K562 (cell line): ENCODE data around the gene SACM1L.

Experiments used
- BCOR ChIP-seq: fragments of 450-650 bp; IDR thresholded peaks from 2 replicates; pipeline ENCODE4 v1.6.1; 2016
- CEBPB ChIP-seq: fragments of 450-650 bp; IDR thresholded peaks from 2 replicates; pipeline ENCODE4 v1.6.1; 2016; ENCODE audit warnings: missing genetic modification characterization, missing compliant biosample characterization
- ETV1 ChIP-seq: fragments of 450-650 bp; conservative IDR thresholded peaks from 2 replicates; pipeline ENCODE4 v1.6.1; 2016; ENCODE audit warnings: missing genetic modification characterization, control low read depth, low read depth, missing compliant biosample characterization
- EZH2 ChIP-seq: IDR thresholded peaks from 2 replicates; pipeline ENCODE4 v1.6.1; 2012; ENCODE audit warnings: low read depth, mild to moderate bottlenecking, inconsistent platforms, low read length, borderline replicate concordance
- GATAD2A ChIP-seq: fragments of 450-650 bp; IDR thresholded peaks from 2 replicates; pipeline ENCODE4 v1.6.1; 2017
- GTF2E2 ChIP-seq: fragments of 200-800 bp; sonication (Bioruptor generic); IDR thresholded peaks from 2 replicates; pipeline ENCODE4 v1.6.1; 2016; ENCODE audit warnings: missing genetic modification characterization, missing compliant biosample characterization
- NR2C1 ChIP-seq, 2 experiments: fragments of 450-650 bp; IDR thresholded peaks; 2 replicates each; pipeline ENCODE4 v1.6.1; 2017; ENCODE audit warnings: mild to moderate bottlenecking in 2 of 2, antibody characterized with exemption in 1 of 2, inconsistent platforms in 1 of 2, missing compliant biosample characterization in 1 of 2, missing genetic modification characterization in 1 of 2
- ZNF140 ChIP-seq: fragments of 250-450 bp; sonication (Bioruptor Pico); IDR thresholded peaks from 2 replicates; pipeline ENCODE4 v1.8.0; 2021; ENCODE audit warnings: moderate library complexity, mild to moderate bottlenecking, inconsistent platforms
- TF ChIP-seq, protein P1 (sequence below), 2 experiments: fragments of 200-800 bp in 1 of 2; sonication (Bioruptor generic) in 1 of 2; sonication (generic) in 1 of 2; formaldehyde crosslinking in 1 of 2; IDR thresholded peaks in 1 of 2; conservative IDR thresholded peaks in 1 of 2; 2 replicates each; pipeline versions ENCODE4 v1.5.0 to v1.6.1; 2016 to 2020; ENCODE audit warnings: missing compliant biosample characterization in 1 of 2, missing genetic modification characterization in 1 of 2, missing genetic modification reagents in 1 of 2
- TF ChIP-seq, protein P2 (sequence below): fragments of 250-450 bp; sonication (Bioruptor Pico); IDR thresholded peaks from 2 replicates; pipeline ENCODE4 v1.4.0; 2020
- TF ChIP-seq, protein P3 (sequence below): fragments of 450-650 bp; IDR thresholded peaks from 2 replicates; pipeline ENCODE4 v1.6.1; 2016; ENCODE audit warnings: borderline replicate concordance
- TF ChIP-seq, protein P4 (sequence below): fragments of 250-450 bp; sonication (Bioruptor Pico); IDR thresholded peaks from 2 replicates; pipeline ENCODE4 v1.9.0; 2021; ENCODE audit warnings: mild to moderate bottlenecking
- TF ChIP-seq, protein P5 (sequence below): IDR thresholded peaks from 2 replicates; pipeline ENCODE4 v1.6.1; 2016; ENCODE audit warnings: missing genetic modification characterization, missing compliant biosample characterization

DNA sequence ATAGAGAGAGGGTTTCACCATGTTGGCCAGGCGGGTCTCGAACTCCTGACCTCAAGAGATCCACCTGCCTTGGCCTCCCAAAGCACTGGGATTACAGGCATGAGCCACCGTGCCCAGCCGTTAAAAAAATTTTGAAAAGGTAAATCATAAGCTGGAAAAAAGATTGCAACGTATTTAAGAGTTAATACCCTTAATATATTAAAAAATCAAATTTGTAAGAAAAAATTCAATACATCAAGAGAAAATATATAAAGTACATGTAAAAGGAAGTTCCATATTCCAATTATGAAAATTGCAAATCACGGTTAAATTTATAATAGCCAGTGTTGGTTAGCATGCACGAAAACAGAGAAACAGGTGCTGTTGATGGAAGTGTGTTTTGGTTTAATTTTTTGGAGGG is 2.3 kb upstream of the SACM1L start:
- TF ChIP-seq, protein P1, sequence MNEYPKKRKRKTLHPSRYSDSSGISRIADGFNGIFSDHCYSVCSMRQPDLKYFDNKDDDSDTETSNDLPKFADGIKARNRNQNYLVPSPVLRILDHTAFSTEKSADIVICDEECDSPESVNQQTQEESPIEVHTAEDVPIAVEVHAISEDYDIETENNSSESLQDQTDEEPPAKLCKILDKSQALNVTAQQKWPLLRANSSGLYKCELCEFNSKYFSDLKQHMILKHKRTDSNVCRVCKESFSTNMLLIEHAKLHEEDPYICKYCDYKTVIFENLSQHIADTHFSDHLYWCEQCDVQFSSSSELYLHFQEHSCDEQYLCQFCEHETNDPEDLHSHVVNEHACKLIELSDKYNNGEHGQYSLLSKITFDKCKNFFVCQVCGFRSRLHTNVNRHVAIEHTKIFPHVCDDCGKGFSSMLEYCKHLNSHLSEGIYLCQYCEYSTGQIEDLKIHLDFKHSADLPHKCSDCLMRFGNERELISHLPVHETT (CRISPR knock-in tag; conservative IDR thresholded peaks at IDR 0.05 in 1 of 2, IDR thresholded peaks at IDR 0.05 in 1 of 2) = no peak
- TF ChIP-seq, protein P2, sequence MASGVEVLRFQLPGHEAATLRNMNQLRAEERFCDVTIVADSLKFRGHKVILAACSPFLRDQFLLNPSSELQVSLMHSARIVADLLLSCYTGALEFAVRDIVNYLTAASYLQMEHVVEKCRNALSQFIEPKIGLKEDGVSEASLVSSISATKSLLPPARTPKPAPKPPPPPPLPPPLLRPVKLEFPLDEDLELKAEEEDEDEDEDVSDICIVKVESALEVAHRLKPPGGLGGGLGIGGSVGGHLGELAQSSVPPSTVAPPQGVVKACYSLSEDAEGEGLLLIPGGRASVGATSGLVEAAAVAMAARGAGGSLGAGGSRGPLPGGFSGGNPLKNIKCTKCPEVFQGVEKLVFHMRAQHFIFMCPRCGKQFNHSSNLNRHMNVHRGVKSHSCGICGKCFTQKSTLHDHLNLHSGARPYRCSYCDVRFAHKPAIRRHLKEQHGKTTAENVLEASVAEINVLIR (CRISPR knock-in tag) = no peak
- TF ChIP-seq EZH2 (no peak), GATAD2A (no peak), GTF2E2 (tag) (no peak), CEBPB (tag) (no peak), ETV1 (tag) (no peak), ZNF140 (no peak), NR2C1 (IDR thresholded peaks at IDR 0.05) (no peak), NR2C1 (tag; IDR thresholded peaks at IDR 0.05) (no peak), BCOR (no peak)
- TF ChIP-seq, protein P3, sequence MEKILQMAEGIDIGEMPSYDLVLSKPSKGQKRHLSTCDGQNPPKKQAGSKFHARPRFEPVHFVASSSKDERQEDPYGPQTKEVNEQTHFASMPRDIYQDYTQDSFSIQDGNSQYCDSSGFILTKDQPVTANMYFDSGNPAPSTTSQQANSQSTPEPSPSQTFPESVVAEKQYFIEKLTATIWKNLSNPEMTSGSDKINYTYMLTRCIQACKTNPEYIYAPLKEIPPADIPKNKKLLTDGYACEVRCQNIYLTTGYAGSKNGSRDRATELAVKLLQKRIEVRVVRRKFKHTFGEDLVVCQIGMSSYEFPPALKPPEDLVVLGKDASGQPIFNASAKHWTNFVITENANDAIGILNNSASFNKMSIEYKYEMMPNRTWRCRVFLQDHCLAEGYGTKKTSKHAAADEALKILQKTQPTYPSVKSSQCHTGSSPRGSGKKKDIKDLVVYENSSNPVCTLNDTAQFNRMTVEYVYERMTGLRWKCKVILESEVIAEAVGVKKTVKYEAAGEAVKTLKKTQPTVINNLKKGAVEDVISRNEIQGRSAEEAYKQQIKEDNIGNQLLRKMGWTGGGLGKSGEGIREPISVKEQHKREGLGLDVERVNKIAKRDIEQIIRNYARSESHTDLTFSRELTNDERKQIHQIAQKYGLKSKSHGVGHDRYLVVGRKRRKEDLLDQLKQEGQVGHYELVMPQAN = no peak
- TF ChIP-seq, protein P4, sequence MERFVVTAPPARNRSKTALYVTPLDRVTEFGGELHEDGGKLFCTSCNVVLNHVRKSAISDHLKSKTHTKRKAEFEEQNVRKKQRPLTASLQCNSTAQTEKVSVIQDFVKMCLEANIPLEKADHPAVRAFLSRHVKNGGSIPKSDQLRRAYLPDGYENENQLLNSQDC (CRISPR knock-in tag) = no peak
- TF ChIP-seq, protein P5, sequence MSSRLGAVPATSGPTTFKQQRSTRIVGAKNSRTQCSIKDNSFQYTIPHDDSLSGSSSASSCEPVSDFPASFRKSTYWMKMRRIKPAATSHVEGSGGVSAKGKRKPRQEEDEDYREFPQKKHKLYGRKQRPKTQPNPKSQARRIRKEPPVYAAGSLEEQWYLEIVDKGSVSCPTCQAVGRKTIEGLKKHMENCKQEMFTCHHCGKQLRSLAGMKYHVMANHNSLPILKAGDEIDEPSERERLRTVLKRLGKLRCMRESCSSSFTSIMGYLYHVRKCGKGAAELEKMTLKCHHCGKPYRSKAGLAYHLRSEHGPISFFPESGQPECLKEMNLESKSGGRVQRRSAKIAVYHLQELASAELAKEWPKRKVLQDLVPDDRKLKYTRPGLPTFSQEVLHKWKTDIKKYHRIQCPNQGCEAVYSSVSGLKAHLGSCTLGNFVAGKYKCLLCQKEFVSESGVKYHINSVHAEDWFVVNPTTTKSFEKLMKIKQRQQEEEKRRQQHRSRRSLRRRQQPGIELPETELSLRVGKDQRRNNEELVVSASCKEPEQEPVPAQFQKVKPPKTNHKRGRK (tag) = no peak
